ENCODE data around the gene AGPAT4.

GRCh38 chr6:161284653-161285052 lies 10.8 kb upstream of the AGPAT4 start:
- no peak for TF ChIP-seq POLR2A (IDR thresholded peaks at IDR 0.05)
- no peak for TF ChIP-seq CTCF (IDR thresholded peaks at IDR 0.05 in 4 of 5, conservative IDR thresholded peaks at IDR 0.05 in 1 of 5)
